Bone marrow (tissue), 2 donors: ENCODE measurements around the gene GDF15.
"Not testable (repeated sequence)": the region's sequence is repeated elsewhere in the genome, so short reads cannot be mapped to it uniquely, and the experiment has no call there.

ENCODE experiments used
- DNase-seq, 2 donors: peaks; one replicate each; lab custom pipeline; 2025; lab: John Stamatoyannopoulos, UW

The GDF15 gene

GRCh38 chr19:18392417-18392816, 6.5 kb downstream of the GDF15 start:
- DNase-seq, result peak; percentile 50 to 61

- DNase-seq, result no peak
Measured at GRCh38 chr19:18392926-18393325, 7.0 kb downstream of the GDF15 start.

GRCh38 chr19:18393836-18394235, 7.9 kb downstream of the GDF15 start:
- peak in 1 of 2 donors; percentile 26 for DNase-seq

GRCh38 chr19:18396471-18397241, 10.7 kb downstream of the GDF15 start:
- no peak for DNase-seq

- peak; percentile 53 to 82 for DNase-seq
Measured at GRCh38 chr19:18397242-18398202, 11.6 kb downstream of the GDF15 start, which contains the start of gene LRRC25. LRRC25 (minus strand) TSS chr19:18397622; CDS start chr19:18396963, 659 bp downstream.

GRCh38 chr19:18399008-18399407, 13.1 kb downstream of the GDF15 start:
- DNase-seq, result no peak

GRCh38 chr19:18401580-18402112, 15.7 kb downstream of the GDF15 start:
- DNase-seq, result peak; percentile 28 to 87

GRCh38 chr19:18402455-18403248, 16.7 kb downstream of the GDF15 start:
- DNase-seq, result not testable (repeated sequence)

GRCh38 chr19:18405754-18406153, 19.8 kb downstream of the GDF15 start:
- not testable (repeated sequence) for DNase-seq

GRCh38 chr19:18406749-18407148, 20.8 kb downstream of the GDF15 start:
- no peak for DNase-seq

- DNase-seq, result peak in 1 of 2 donors; percentile 46
Measured at GRCh38 chr19:18408053-18408476, 22.1 kb downstream of the GDF15 start.

GRCh38 chr19:18412610-18413239, 26.8 kb downstream of the GDF15 start:
- DNase-seq, result no peak

GRCh38 chr19:18414504-18415177, 28.7 kb downstream of the GDF15 start:
- no peak for DNase-seq

- peak; percentile 17 to 62 for DNase-seq
Measured at GRCh38 chr19:18415178-18415867, 29.4 kb downstream of the GDF15 start.

- peak; percentile 70 to 83 for DNase-seq
Measured at GRCh38 chr19:18416778-18417249, 30.9 kb downstream of the GDF15 start.

GRCh38 chr19:18417250-18418028, 31.5 kb downstream of the GDF15 start:
- peak in 1 of 2 donors; percentile 72 for DNase-seq

- peak in 1 of 2 donors; percentile 26 for DNase-seq
Measured at GRCh38 chr19:18418029-18418482, 32.1 kb downstream of the GDF15 start.

- DNase-seq, result peak in 1 of 2 donors; percentile 65
Measured at GRCh38 chr19:18418483-18419194, 32.7 kb downstream of the GDF15 start.
